Glutamatergic neuron (in vitro differentiated cells): ENCODE data around the gene SETD4. TPM values are rescaled to one million over a fixed set of nuclear protein-coding genes. Genes with fewer than 3 reads are reported as not detected.

Experiments
- DNase-seq: peaks from one replicate; pipeline ENCODE4 v3.0.0; 2022
- H3K27ac Mint-ChIP-seq: one replicate; pipeline ENCODE4 v1.8.0; 2020; ENCODE audit warnings: mild to moderate bottlenecking, mixed read lengths, inconsistent platforms; ENCODE audit not compliant: unreplicated experiment
- H3K27me3 Mint-ChIP-seq: one replicate; pipeline ENCODE4 v1.8.0; 2020; ENCODE audit warnings: mild to moderate bottlenecking, moderate library complexity, mixed read lengths, inconsistent platforms; ENCODE audit not compliant: unreplicated experiment
- H3K36me3 Mint-ChIP-seq: one replicate; pipeline ENCODE4 v1.8.0; 2020; ENCODE audit warnings: mild to moderate bottlenecking, mixed read lengths, inconsistent platforms; ENCODE audit not compliant: unreplicated experiment
- H3K4me1 Mint-ChIP-seq: one replicate; pipeline ENCODE4 v1.8.0; 2020; ENCODE audit warnings: mild to moderate bottlenecking, low read depth, mixed read lengths, inconsistent platforms; ENCODE audit not compliant: unreplicated experiment
- H3K4me3 Mint-ChIP-seq: one replicate; pipeline ENCODE4 v1.8.0; 2020; ENCODE audit warnings: mild to moderate bottlenecking, mixed read lengths, inconsistent platforms; ENCODE audit not compliant: unreplicated experiment
- H3K9me3 Mint-ChIP-seq: one replicate; pipeline ENCODE4 v1.8.0; 2020; ENCODE audit warnings: mild to moderate bottlenecking, moderate library complexity, mixed read lengths, inconsistent platforms; ENCODE audit not compliant: unreplicated experiment
- CTCF ChIP-seq: fragments of 200-600 bp; sonication (generic); IDR thresholded peaks from one replicate; pipeline ENCODE4 v1.5.0; 2021; ENCODE audit not compliant: partially characterized antibody, unreplicated experiment
- total RNA-seq: library from RNA; stranded (reverse); fragmentation: NEBNext Ultra II Directional; extraction: Animal tissue kit (Norgen Biotek cat#: 25700); gene quantifications from one replicate; pipeline ENCODE4 v1.2.1, GENCODE V29; 2021; ENCODE audit not compliant: unreplicated experiment

Gene SETD4
- total RNA-seq, 1 donor from 2014 or later = 21.3 TPM

GRCh38 chr21:36087362-36088138 is 27.2 kb upstream of the SETD4 start:
- no peak for TF ChIP-seq CTCF
- no peak overlapping the region for H3K27ac Mint-ChIP-seq
- H3K4me1 Mint-ChIP-seq = no peaks in the 10 kb centered on the region
- DNase-seq = no peak
- H3K27me3 Mint-ChIP-seq = no peaks in the 10 kb centered on the region
- H3K4me3 Mint-ChIP-seq = no peak overlapping the region
- H3K9me3 Mint-ChIP-seq = no peaks in the 10 kb centered on the region
- no peaks in the 10 kb centered on the region for H3K36me3 Mint-ChIP-seq

GRCh38 chr21:36082237-36082664 is 21.9 kb upstream of the SETD4 start:
- no peaks in the 10 kb centered on the region for H3K4me1 Mint-ChIP-seq
- peaks cover 2% of the 10 kb centered on the region for H3K9me3 Mint-ChIP-seq
- no peak for DNase-seq
- H3K4me3 Mint-ChIP-seq = no peak overlapping the region
- no peak overlapping the region for H3K27ac Mint-ChIP-seq
- H3K36me3 Mint-ChIP-seq = peaks cover 3% of the 10 kb centered on the region
- no peak for TF ChIP-seq CTCF
- peaks cover 3% of the 10 kb centered on the region for H3K27me3 Mint-ChIP-seq

- TF ChIP-seq CTCF = no peak
- H3K27me3 Mint-ChIP-seq = peaks cover 3% of the 10 kb centered on the region
- H3K9me3 Mint-ChIP-seq = peaks cover 2% of the 10 kb centered on the region
- H3K4me3 Mint-ChIP-seq = no peak overlapping the region
- DNase-seq = no peak
- H3K4me1 Mint-ChIP-seq = no peaks in the 10 kb centered on the region
- H3K27ac Mint-ChIP-seq = no peak overlapping the region
- peaks cover 3% of the 10 kb centered on the region for H3K36me3 Mint-ChIP-seq
Measured at GRCh38 chr21:36080386-36080785, 20.1 kb upstream of the SETD4 start.

- peaks cover 3% of the 10 kb centered on the region for H3K27me3 Mint-ChIP-seq
- H3K36me3 Mint-ChIP-seq = peaks cover 3% of the 10 kb centered on the region
- DNase-seq = no peak
- no peak overlapping the region for H3K27ac Mint-ChIP-seq
- no peaks in the 10 kb centered on the region for H3K4me1 Mint-ChIP-seq
- H3K9me3 Mint-ChIP-seq = peaks cover 2% of the 10 kb centered on the region
- H3K4me3 Mint-ChIP-seq = no peak overlapping the region
- no peak for TF ChIP-seq CTCF
Measured at GRCh38 chr21:36079671-36080070, 19.3 kb upstream of the SETD4 start.

GRCh38 chr21:36079010-36079649 is 18.8 kb upstream of the SETD4 start:
- Mint-ChIP-seq H3K9me3 (peaks cover 2% of the 10 kb centered on the region), H3K4me1 (no peaks in the 10 kb centered on the region), H3K36me3 (peaks cover 3% of the 10 kb centered on the region), H3K27me3 (peaks cover 3% of the 10 kb centered on the region), H3K27ac (no peak overlapping the region), H3K4me3 (no peak overlapping the region)
- DNase-seq = no peak
- no peak for TF ChIP-seq CTCF
